ENCODE data around the gene SYAP1.

- TF ChIP-seq TCF12 (IDR thresholded peaks at IDR 0.05; ENCODE audit: low read depth) (no peak), TAF1 (IDR thresholded peaks at IDR 0.05; ENCODE audit: low read depth) (no peak), EP300 (IDR thresholded peaks at IDR 0.05; ENCODE audit: borderline replicate concordance) (no peak), NFIC (IDR thresholded peaks at IDR 0.05) (no peak), EGR1 (IDR thresholded peaks at IDR 0.05) (no peak), YY1 (IDR thresholded peaks at IDR 0.05; ENCODE audit: low read depth) (no peak), TEAD4 (IDR thresholded peaks at IDR 0.05) (no peak), RAD21 (IDR thresholded peaks at IDR 0.05; ENCODE audit: low read depth) (peak; percentile 51), REST (IDR thresholded peaks at IDR 0.05; ENCODE audit: low read depth) (no peak), CREB1 (IDR thresholded peaks at IDR 0.05; ENCODE audit: low read depth) (no peak), FOXM1 (IDR thresholded peaks at IDR 0.05; ENCODE audit: borderline replicate concordance, low read depth) (no peak)
Measured at GRCh38 chrX:16671005-16671404, 48.4 kb upstream of the SYAP1 start.

All from Ishikawa (cell line).